ENCODE results near the gene TUBB2B. TPM values are rescaled to one million over a fixed set of nuclear protein-coding genes. Genes with fewer than 3 reads are reported as not detected.
"Not testable (repeated sequence)": the region's sequence is repeated elsewhere in the genome, so short reads cannot be mapped to it uniquely, and the experiment has no call there.

TUBB2B gene
- total and polyA plus RNA-seq, 7 donors, result 1.1 to 5.7 (median 3.4) TPM

GRCh38 chr6:3204921-3205320 is 22.5 kb downstream of the TUBB2B start:
- 90 to 91% (median 90%) methylated on average over 6 of the region's 6 CpGs for WGBS, 3 donors
- Histone ChIP-seq H3K4me1 (no peaks in the 10 kb centered on the region), H3K36me3 (ENCODE audit: insufficient read depth in 1 of 2, low read depth in 1 of 2) (no peaks in the 10 kb centered on the region), H3K4me3 (no peak overlapping the region), H3K9me3 (no peaks in the 10 kb centered on the region), H3K27ac (no peak overlapping the region), H3K27me3 (ENCODE audit: insufficient read depth in 3 of 3, low read length in 2 of 3) (peaks cover 0 to 27% (median 0%) of the 10 kb centered on the region in 3 donors)
- no peak for ATAC-seq
- DNase-seq, result no peak
- TF ChIP-seq CTCF (IDR thresholded peaks at IDR 0.05), result no peak
- intact Hi-C loops (cut with DNase I), result no loop called here

- intact Hi-C loops (cut with DNase I), result no loop called here
- DNase-seq, result no peak
- H3K36me3 ChIP-seq (ENCODE audit: insufficient read depth in 1 of 2, low read depth in 1 of 2), result no peaks in the 10 kb centered on the region
- no peak for ATAC-seq
- TF ChIP-seq CTCF (IDR thresholded peaks at IDR 0.05), result no peak
- H3K4me3 ChIP-seq, result no peak overlapping the region
- H3K9me3 ChIP-seq, result no peaks in the 10 kb centered on the region
- 73 to 77% (median 77%) methylated on average over 7 of the region's 7 CpGs for WGBS, 3 donors
- H3K27ac ChIP-seq, result no peak overlapping the region
- H3K27me3 ChIP-seq (ENCODE audit: insufficient read depth in 3 of 3, low read length in 2 of 3), result peaks cover 0 to 13% (median 0%) of the 10 kb centered on the region in 3 donors
- H3K4me1 ChIP-seq, result no peaks in the 10 kb centered on the region
Measured at GRCh38 chr6:3202999-3203696, 24.3 kb downstream of the TUBB2B start.

DNA sequence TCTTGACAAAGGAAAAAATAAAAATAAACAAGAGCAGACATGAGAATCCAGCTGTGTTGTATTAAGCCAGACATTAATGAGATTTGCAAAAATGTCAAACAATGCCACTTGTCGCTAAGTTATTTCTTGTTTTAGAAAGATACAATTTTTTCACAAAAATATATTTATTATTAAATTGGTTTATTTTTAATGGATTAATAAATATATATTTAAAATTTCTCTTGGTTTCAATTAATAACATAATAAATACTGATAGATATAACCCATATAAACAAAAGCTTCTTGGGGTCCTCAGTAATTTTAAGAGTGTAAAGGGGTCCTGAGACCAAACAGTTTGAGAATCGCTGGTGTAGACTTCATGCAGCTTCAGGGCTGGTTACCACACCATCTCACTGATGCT is 26.1 kb downstream of the TUBB2B start:
- Histone ChIP-seq H3K4me3 (no peak overlapping the region), H3K9me3 (no peaks in the 10 kb centered on the region), H3K36me3 (ENCODE audit: insufficient read depth in 1 of 2, low read depth in 1 of 2) (no peaks in the 10 kb centered on the region), H3K4me1 (no peaks in the 10 kb centered on the region), H3K27ac (no peak overlapping the region), H3K27me3 (ENCODE audit: insufficient read depth in 3 of 3, low read length in 2 of 3) (no peaks in the 10 kb centered on the region)
- 96 to 99% (median 99%) methylated on average over 2 of the region's 2 CpGs for WGBS, 3 donors
- DNase-seq, result no peak
- intact Hi-C loops (cut with DNase I), result no loop called here
- TF ChIP-seq CTCF (IDR thresholded peaks at IDR 0.05), result no peak
- no peak for ATAC-seq

DNA sequence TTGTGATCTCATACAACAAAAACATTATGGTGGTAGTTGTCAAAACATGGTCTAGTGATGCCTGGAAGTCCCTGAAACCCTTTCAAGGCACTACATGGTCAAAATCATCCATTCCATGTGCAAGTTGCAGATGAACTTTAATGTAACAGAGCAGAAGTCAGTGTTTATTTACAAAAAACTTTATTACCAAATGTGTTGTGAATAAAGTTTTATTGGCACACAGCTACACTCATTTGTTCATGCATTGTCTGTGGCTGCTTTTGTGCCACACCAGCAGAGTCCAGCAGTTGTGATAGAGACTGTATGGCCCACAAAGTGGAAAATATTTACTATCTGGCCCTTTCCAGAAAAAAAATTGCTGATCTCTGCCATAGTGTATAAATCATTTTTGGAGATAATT is 26.8 kb downstream of the TUBB2B start:
- ATAC-seq, result no peak
- Histone ChIP-seq H3K27ac (no peak overlapping the region), H3K4me1 (no peaks in the 10 kb centered on the region), H3K9me3 (no peaks in the 10 kb centered on the region), H3K36me3 (ENCODE audit: insufficient read depth in 1 of 2, low read depth in 1 of 2) (no peaks in the 10 kb centered on the region), H3K4me3 (no peak overlapping the region), H3K27me3 (ENCODE audit: insufficient read depth in 3 of 3, low read length in 2 of 3) (no peaks in the 10 kb centered on the region)
- no peak for DNase-seq
- intact Hi-C loops (cut with DNase I), result no loop called here
- no peak for TF ChIP-seq CTCF (IDR thresholded peaks at IDR 0.05)

GRCh38 chr6:3199382-3199781 is 28.1 kb downstream of the TUBB2B start:
- WGBS, 3 donors, result 73 to 80% (median 77%) methylated on average over 5 of the region's 5 CpGs
- no peak for TF ChIP-seq CTCF (IDR thresholded peaks at IDR 0.05)
- intact Hi-C loops (cut with DNase I), result no loop called here
- ATAC-seq, result no peak
- Histone ChIP-seq H3K36me3 (ENCODE audit: insufficient read depth in 1 of 2, low read depth in 1 of 2) (no peaks in the 10 kb centered on the region), H3K27me3 (ENCODE audit: insufficient read depth in 3 of 3, low read length in 2 of 3) (no peaks in the 10 kb centered on the region), H3K4me3 (no peak overlapping the region), H3K9me3 (no peaks in the 10 kb centered on the region), H3K27ac (no peak overlapping the region), H3K4me1 (no peaks in the 10 kb centered on the region)
- no peak for DNase-seq

DNA sequence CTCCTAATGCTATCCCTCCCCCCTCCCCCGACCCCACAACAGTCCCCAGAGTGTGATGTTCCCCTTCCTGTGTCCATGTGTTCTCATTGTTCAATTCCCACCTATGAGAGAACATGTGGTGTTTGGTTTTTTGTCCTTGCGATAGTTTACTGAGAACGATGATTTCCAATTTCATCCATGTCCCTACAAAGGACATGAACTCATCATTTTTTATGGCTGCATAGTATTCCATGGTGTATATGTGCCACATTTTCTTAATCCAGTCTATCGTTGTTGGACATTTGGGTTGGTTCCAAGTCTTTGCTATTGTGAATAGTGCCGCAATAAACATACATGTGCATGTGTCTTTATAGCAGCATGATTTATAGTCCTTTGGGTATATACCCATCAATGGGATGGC is 29.7 kb downstream of the TUBB2B start:
- ATAC-seq; intact Hi-C loops (cut with DNase I); H3K9me3 ChIP-seq; H3K27me3 ChIP-seq (ENCODE audit: insufficient read depth in 3 of 3, low read length in 2 of 3); H3K27ac ChIP-seq; H3K4me1 ChIP-seq; DNase-seq; H3K4me3 ChIP-seq; H3K36me3 ChIP-seq (ENCODE audit: insufficient read depth in 1 of 2, low read depth in 1 of 2): not testable (repeated sequence)
- WGBS, 3 donors, result 84 to 94% (median 86%) methylated on average over 4 of the region's 5 CpGs

Data from psoas muscle (tissue), 8 donors.